Stimulated activated naive CD4-positive, alpha-beta T cell treated with Interleukin-2 at 50 U/mL for 16 hours (primary cell): Measurements from ENCODE around the gene B3GLCT.

Source experiments
- DNase-seq: peaks from one replicate; lab custom pipeline; 2025; lab: John Stamatoyannopoulos, UW

The B3GLCT gene

GRCh38 chr13:31351376-31351775, 151.6 kb downstream of the B3GLCT start:
- DNase-seq, result no peak

- DNase-seq, result no peak
These were observed 152.7 kb downstream of the B3GLCT start for GRCh38 chr13:31352467-31352866.

- DNase-seq, result no peak
These were observed 155.2 kb downstream of the B3GLCT start for GRCh38 chr13:31355001-31355400.

GRCh38 chr13:31356991-31357390, 157.2 kb downstream of the B3GLCT start:
- DNase-seq, result no peak

- no peak for DNase-seq
These were observed 157.8 kb downstream of the B3GLCT start for GRCh38 chr13:31357581-31357980.

- DNase-seq, result no peak
These were observed 161.9 kb downstream of the B3GLCT start for GRCh38 chr13:31361673-31362072.

- DNase-seq, result no peak
These were observed 165.9 kb downstream of the B3GLCT start for GRCh38 chr13:31365630-31366029.

- no peak for DNase-seq
These were observed 167.6 kb downstream of the B3GLCT start for GRCh38 chr13:31367410-31367809.

GRCh38 chr13:31369213-31369612, 169.4 kb downstream of the B3GLCT start:
- DNase-seq, result no peak

- DNase-seq, result no peak
These were observed 172.7 kb downstream of the B3GLCT start for GRCh38 chr13:31372454-31372853.

- no peak for DNase-seq
These were observed 174.9 kb downstream of the B3GLCT start for GRCh38 chr13:31374682-31375081.

GRCh38 chr13:31377946-31378345, 178.2 kb downstream of the B3GLCT start:
- DNase-seq, result no peak

- DNase-seq, result no peak
These were observed 180.9 kb downstream of the B3GLCT start for GRCh38 chr13:31380715-31381114.
